ENCODE results near the gene ATAT1. TPM values are rescaled to one million over a fixed set of nuclear protein-coding genes. Genes with fewer than 3 reads are reported as not detected.

The ATAT1 gene
- polyA plus RNA-seq, 4 donors = 6.5 to 28.2 (median 11.6) TPM

Other genes with a start within 250 kb of the ATAT1 start
- 100 to 1,000 TPM in 3 of 4 donors, 10 to 100 TPM in 1; 72.5 to 494 (median 229) TPM for gene HLA-E, start 137.4 kb upstream of the ATAT1 start, polyA plus RNA-seq
- gene GNL1, start 70.4 kb upstream of the ATAT1 start, polyA plus RNA-seq = 10 to 100 TPM; 25.9 to 56.7 (median 43.1) TPM
- gene PRR3, start 69.6 kb upstream of the ATAT1 start, polyA plus RNA-seq = 10 to 100 TPM in 1 of 4 donors, 1 to 10 TPM in 3; 3.6 to 15.2 (median 5.1) TPM
- gene ABCF1, start 55.4 kb upstream of the ATAT1 start, polyA plus RNA-seq = 10 to 100 TPM; 30.0 to 76.5 (median 38.8) TPM
- 10 to 100 TPM; 21.3 to 44.0 (median 32.5) TPM for gene PPP1R10, start 9.6 kb upstream of the ATAT1 start, polyA plus RNA-seq
- 10 to 100 TPM; 54.1 to 93.0 (median 90.3) TPM for gene MRPS18B, start 9.0 kb upstream of the ATAT1 start, polyA plus RNA-seq
- 100 to 1,000 TPM in 1 of 4 donors, 10 to 100 TPM in 3; 32.6 to 125 (median 59.7) TPM for gene C6orf136, start 20.3 kb downstream of the ATAT1 start, polyA plus RNA-seq
- gene DHX16, start 46.1 kb downstream of the ATAT1 start, polyA plus RNA-seq = 10 to 100 TPM; 27.5 to 82.5 (median 51.4) TPM
- gene PPP1R18, start 59.8 kb downstream of the ATAT1 start, polyA plus RNA-seq = 10 to 100 TPM; 10.1 to 22.7 (median 17.9) TPM
- 10 to 100 TPM in 2 of 4 donors, 1 to 10 TPM in 2; 1.1 to 14.2 (median 8.0) TPM for gene NRM, start 64.1 kb downstream of the ATAT1 start, polyA plus RNA-seq
- 10 to 100 TPM in 2 of 4 donors, 1 to 10 TPM in 2; 1.8 to 20.7 (median 7.6) TPM for gene MDC1, start 90.4 kb downstream of the ATAT1 start, polyA plus RNA-seq
- gene TUBB, start 93.5 kb downstream of the ATAT1 start, polyA plus RNA-seq = 100 to 1,000 TPM in 2 of 4 donors, 10 to 100 TPM in 2; 47.0 to 371 (median 188) TPM
- 100 to 1,000 TPM in 3 of 4 donors, 10 to 100 TPM in 1; 77.4 to 166 (median 144) TPM for gene FLOT1, start 115.8 kb downstream of the ATAT1 start, polyA plus RNA-seq
- gene IER3, start 117.7 kb downstream of the ATAT1 start, polyA plus RNA-seq = 10 to 100 TPM; 13.4 to 69.5 (median 14.7) TPM